ENCODE data around the gene ARID5B.

Gene ARID5B

DNA sequence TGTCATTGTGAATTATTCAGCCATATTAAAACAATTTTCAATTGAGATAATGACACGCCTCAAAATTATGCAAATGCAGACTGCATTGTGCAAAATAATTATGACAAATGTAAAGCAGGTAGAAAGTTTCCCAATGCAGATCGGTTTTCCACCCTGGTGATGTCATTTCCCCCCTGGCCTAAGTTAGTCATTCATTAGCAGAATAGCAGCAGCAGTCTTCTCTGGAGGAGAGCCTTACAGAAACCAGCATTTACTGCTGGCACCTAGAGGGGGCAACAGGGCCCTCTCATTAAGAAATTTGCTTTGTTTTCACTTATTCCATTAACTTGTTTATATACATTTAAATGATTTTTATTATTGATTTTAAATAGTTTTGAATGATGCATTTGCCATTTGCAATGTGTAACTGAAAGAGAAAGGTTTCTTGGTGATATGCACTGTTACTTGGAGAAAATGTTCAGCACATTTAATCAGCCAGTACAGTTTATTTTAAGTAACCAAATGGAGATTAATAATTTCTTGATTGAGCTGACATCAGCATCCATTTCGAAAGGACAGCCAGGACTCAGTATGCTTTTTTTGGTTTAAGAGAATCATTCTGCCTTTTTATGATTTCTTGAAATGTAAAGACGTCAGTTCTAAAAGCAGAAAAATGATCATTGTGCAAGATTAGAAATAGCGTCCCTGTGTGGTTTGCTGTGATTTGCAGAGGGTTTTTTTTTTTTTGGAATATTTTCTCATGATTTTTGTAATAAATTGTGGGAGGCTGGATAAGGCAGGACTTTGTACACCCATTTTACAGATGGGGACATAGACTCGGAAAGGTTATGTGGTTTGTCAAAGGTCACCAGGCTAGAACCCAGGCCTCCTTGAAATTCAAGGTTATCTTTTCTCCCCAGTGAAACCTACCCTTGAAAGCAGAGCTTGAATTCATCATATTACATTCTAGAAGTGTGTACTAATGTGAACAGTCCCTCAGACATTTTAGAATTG, 3.5 kb downstream of the ARID5B start:
- peak; percentile 60 for DNase-seq (ENCODE audit: low spot score)

DNA sequence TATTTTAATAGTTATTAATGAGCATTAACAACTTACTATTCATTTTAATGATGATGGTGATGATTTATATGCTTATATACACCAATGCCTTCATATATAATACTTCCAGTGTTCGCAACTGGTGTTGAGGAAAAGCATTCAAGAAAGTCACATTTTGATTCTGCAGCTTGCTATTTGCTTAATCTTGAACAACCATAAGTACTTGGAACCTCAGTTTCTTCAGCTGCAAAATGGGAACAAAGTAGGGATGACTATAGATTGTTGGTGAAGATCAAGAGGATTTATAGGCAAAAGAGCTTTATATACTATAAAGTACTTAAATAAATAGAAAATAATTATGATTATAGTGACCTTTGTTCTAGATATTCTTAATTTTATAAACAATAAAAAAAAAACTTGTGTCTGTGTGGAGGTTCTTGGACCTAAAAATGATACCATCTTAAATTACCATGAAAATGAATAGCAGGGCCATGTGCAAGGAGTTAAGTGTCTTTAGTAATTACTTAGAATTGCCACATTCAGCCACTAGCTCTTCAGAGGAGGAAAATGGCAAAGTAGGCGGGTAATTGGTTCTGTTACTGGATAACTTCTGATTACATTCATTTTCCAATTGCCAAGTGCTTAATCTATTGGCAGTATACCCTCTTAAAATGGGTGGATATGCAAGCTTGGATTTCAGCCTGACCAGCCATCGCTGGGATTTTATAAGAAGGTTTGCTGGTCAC, 4.5 kb downstream of the ARID5B start:
- no peak for DNase-seq (ENCODE audit: low spot score)

DNA sequence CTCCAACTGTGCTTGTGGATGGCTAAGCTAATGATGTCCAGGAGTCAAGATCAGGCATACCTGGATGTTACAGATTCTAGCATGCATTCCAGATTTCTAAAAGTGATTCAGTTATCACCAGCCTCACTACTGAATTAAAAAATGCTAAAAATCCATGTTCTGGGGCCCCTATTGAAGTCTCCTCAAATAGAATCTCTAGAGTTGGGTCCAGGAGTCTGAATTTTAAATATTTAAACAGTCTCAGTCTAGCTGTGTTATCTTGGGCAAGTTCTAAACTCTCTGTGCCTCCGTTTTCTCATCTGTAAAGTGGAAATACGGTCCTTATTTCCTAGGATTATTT, 5.0 kb downstream of the ARID5B start:
- no peak for DNase-seq (ENCODE audit: low spot score)

DNA sequence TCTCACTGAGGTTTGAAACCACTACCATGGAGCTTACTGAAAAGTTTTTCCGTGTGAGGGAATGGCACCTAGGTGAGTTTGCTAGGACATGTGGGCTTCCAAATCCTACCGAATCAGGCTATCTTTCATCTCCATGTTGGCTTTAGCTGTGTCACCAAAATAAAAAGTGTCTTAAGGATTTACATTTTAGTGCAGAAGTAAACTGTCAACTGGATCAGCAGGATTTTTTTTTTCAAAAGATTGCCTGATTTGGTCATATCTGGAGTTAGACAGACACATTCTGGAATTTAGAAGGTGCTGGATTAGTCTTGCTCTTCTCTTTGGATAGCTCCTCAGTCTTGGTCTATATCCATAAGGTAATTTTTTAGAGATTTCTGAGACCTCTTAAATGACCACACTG, 5.5 kb downstream of the ARID5B start:
- DNase-seq (ENCODE audit: low spot score): no peak

DNA sequence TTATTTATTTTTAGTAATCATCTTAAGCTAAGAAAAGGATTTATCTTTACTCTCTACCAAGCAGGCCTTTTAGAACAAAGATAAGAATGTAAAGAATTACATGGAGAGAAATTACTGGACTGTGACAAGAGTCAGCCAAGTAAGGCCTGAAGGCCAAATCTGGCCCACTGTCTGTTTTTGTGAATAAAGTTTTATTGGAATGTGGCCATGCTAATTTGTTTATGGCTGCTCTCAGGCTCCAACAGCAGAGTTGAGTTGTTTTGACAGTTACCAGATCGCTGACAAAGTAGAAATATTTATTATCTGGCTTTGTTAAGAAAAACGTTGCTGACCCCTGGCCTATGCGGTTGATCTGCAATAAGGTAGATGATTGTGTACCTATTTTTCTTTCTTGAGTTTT, 6.1 kb downstream of the ARID5B start:
- no peak for DNase-seq (ENCODE audit: low spot score)

DNA sequence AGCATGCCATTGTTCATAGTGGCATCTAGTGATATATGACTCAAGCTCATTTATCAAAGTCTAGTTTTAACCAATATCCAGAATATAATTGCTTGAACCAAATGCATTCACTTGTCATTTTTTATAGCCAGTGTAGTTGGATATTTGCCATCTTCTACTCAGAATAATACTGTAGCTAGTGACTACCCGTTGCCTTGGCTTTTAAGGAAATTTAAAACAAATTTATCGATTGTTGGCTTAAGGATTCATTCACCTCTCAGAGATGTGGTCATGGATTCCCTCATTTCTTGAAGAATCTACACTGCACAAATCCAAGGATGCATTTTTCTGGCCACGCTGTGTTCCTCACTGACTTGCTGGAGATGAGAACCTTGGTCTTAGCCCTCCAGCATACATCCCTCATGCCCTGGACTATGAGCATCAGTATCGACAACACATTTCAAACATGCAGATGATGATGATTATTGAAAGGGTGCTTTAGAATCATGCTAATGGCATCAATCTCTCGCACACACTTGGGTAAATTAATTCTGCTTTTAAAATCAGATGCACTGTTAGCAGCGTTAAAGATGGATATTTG, 8.8 kb downstream of the ARID5B start:
- no peak for DNase-seq (ENCODE audit: low spot score)

DNA sequence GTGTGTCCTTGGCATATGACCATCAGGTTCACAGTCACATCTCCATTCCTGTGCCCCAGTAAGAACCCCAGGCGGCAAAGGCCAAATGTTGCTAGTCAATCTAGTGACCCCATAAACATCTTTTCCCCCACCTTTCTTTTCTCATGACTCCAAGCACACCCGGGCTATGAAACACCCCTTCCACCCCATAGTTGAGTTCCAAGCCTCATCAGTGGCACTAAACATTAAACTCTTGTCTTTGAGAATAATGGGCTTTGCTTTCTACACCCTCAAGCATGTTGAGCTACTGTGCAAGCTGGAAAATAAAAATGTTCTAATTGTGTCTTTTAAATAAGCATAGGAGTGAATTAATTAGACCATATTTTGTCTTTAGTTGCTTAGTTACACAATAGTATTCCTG, 9.4 kb downstream of the ARID5B start:
- no peak for DNase-seq (ENCODE audit: low spot score)

DNA sequence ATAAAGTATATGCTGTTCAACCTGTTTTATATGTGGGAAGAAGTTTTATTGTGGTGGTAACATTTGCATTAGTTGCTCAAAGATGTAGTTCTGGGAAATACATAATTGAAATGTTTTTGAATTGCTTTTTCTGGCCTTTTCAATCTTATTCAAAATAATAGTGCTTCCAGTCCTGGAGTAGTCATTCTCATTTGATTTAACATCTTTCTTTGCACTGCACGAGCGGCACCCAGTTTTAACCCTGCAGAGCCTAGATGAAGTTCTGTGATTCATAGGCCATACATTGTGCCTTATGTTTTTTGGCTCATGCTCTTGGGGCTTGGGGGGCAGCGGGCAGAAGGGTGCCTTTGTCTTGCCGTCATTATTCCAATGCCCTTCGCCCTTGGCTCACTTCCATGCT, 9.9 kb downstream of the ARID5B start:
- DNase-seq (ENCODE audit: low spot score): no peak

DNA sequence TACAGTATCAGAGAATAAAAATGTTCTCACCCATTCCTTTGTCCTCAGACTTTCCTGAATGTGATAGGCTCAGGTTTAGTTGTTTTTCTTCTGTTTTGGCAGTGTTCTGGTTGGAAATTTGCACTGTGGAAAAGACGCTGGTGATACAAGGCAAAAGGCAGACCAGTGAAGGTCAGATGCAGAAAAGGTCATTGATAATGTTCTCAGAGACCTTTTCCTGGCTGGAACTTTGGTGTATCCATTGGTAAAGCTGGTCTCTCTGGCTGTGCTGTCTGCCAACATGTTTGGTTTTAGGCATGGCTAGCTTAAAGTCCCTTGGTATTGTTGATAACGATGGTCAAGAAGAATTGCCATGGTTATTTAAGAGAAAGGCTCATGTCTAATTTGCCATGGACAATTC, 11.5 kb downstream of the ARID5B start:
- no peak for DNase-seq (ENCODE audit: low spot score)

DNA sequence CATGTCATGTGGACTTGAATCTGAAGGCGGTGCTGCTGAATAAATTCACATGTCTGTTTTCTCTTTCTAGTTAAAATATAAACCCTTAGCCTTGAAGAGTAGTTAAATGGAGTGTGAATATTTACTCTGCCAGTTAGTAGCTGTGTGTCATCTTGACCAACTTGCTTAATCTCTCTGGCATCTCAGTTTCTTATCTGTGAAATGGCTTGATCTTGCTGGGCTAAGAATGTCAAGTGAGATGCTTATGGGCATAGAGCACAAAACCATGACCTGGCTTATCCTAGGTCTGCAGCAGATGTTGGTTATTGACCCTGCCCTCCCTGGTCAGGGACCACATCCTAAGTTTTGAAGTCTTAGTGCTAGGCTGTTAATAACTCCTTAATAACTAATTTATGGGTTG, 16.6 kb downstream of the ARID5B start:
- no peak for DNase-seq (ENCODE audit: low spot score)

DNA sequence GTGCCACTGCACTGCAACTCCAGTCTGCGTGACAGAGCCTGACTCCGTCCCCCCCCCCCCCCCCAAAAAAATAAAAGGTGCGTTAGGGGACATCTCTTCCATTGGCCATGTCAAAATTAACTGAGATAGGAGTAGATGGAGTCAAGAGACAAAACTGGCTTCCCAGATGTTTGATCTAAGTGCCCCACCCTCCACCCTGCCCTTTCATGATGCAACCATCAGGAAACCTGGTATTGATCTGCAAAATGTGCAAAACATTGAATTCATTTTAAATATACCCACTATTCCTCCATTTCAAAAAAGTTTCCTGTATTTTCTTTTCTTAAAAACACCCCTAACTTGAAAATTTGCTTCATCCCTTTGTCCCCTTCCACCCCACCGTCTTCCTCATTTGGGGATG, 17.5 kb downstream of the ARID5B start:
- no peak for DNase-seq (ENCODE audit: low spot score)

DNA sequence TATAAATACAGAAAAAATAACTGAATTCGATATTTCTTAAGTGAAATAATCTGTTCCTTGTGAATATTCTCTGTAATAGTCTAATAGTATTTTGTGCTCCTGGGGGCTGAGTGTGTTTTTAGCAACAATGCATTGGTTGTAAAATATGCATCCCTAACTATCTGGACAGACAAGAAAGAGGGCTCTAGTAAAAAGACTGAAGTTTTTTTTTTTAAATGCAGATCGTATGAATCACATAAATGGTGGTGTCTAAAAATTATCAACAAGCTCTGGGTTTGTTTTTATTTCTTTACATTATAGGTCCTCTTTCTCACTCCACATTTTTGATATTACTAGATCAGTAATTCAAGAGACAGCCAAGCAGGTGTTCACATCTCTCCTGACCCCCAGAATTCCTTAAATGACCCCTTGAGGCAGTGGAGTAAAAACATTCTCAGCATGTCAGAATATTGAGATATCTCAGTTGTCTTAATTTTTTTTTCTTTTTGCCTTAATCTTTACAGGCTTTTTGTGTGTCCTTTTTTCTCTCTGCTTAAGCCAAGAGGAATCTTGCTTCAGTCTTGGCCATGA, 18.2 kb downstream of the ARID5B start:
- no peak for DNase-seq (ENCODE audit: low spot score)

DNA sequence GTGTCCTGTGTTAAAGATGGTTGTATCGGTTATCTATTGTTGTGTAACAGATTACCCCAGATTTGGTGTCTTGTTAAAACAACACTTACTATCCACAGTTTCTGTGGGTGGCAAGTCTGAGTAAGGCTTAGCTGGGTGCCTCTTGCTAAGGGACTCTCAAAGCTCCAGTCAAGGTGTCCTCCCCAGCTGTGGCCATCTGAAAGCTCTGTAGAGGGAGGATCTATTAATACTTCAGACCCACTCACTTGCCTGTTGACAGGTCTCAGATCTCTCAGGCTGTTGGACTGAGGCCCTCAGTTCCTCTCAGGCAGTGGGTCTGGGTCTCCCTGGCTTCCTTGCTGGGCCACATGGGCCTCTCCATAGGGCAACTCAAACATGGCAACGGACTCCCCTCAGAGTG, 19.6 kb downstream of the ARID5B start:
- no peak for DNase-seq (ENCODE audit: low spot score)

DNA sequence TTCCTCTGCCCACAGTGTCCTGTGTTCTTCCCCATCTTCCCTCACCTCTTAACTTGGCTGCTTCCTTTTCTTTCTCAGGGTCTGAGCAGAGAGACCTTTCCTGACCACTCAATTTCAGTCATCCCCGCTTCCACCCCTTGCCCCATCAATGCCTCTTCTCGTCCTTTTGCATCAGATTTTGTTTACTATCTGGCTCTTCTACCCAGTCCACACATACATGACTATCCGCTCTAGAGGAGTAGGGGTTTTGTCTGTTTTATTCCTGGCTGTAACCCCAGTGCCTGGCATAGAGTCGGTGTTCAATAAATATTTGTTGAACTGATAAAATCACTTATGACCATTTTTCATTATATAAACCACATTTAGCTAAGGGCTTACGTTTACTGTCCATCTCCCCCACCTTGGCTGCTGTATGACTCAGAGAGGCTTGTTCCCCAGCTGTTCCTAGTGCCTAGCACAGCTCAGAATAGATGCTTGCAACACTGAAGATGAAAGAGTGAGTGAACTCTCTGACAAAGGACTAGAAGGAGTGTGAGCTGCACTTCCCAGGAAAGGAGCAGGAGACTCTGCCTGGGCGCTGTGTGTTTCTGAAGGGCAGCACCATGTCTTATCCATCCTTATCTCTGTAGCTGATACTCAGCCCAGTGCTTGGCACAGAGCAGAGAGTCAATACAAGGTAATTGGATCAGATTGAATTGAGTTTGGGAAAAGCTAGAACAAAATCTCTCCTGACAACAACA, 21.9 kb downstream of the ARID5B start:
- no peak for DNase-seq (ENCODE audit: low spot score)

DNA sequence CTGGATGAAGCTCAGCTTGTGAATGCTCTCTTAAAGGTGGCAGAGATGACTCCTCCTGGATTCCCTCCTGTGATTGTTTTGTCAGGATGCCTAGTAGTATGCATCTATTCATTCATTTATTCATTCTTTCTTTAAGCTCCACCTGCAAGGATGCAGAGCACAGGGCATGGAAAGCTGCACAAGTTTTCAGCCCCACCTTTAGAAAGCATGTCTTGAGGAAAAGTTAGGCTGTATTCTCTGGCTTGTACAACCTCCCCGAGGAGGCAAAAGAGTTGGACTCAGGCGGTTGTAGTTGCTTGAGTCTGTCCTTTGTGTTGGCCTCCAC, 22.4 kb downstream of the ARID5B start:
- DNase-seq (ENCODE audit: low spot score): no peak

DNA sequence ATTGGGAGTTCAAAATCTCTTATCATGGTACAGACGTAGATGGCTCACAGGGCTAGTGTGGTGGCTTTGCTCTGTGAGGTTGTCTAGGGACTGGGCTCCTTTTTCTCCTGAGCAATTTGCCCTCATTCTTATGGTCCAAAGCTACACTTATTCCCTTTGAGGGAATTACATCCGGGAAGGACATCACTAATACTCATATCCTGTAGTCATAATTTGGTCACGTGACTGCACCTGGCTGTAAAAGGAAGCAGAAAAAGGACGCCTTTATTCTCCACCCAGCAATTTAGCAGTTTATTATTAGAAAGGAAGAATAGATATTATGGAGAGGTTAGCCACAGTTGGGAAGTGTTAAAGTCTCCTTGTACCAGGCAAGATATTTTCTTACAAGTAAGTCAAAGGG, 28.1 kb downstream of the ARID5B start:
- no peak for DNase-seq (ENCODE audit: low spot score)

DNA sequence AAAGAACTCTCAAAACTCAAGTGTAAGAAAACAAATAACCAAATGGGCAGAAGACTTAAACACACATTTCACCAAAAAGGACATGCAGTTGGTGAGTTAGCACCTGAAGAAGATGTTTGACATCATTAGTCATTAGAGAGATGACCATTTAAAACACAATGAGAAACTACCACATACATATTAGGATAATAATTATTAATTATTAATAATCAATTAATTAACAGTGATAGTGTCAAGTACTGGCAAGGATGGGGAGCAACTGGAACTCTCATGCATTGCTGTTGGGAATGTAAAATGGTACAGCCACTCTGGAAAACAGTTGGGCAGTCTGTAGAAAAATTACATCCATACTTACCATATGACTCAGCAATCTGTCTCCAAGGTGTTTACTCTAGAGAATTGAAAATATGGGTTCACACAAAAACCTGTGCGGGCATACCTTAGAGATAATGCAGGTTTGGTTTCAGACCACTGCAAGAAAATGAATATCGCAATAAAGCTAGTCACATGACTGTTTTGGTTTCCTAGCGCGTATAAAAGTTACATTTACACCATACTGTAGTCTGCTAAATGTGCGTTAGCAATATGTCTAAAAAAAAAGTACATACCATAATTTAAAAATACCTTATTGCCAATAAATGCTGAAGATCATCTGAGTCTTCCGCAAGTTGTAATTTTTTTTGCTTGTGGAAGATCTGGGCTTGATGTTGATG, 30.3 kb downstream of the ARID5B start:
- DNase-seq (ENCODE audit: low spot score): no peak

DNA sequence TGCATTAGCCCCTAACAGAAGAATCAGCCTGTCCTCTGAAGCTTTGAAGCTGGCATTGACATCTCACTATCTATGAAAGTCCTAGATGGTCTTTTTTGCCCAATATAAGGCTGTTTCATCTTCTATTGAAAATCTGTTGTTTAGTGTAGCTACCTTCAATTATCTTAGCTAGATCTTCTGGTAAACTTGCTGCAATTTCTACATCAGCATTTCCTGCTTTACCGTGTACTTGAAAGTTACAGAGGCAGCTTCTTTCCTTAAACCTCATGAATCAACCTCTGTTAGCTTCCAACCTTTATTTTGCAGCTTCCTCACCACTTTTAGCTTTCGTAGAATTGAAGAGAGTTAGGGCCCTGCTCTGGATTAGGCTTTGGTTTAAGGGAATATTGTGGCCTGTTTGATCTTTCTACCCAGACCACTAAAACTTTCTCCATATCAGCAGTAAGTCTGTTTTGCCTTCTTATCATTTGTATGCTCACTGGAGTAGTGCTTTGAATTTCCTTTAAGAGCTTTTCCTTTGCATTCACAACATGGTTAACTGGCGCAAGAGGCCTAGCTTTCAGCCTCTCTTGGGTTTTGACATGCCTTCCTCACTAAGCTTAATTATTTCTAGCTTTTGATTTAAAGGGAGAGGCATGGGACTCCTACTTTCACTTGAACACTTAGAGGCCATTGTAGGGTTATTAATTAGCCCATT, 32.5 kb downstream of the ARID5B start:
- no peak for DNase-seq (ENCODE audit: low spot score)

DNA sequence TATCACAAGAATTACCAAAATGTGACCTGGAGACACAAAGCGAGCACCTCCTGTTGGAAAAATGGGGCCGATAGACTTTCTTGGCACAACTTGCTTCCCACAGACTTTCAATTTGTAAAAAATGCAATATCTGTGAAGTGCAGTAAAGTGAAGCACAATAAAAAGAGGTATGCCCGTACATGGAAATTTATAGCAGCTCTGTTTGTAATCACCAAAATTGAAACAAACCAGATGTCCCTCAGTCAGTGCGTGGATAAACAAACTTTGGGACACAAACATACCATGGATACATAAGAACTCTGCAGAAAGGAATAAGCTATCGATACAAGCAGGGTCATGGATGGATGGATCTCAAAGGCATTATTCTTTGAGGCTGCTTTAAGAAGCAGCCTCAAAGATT, 33.6 kb downstream of the ARID5B start:
- no peak for DNase-seq (ENCODE audit: low spot score)

DNA sequence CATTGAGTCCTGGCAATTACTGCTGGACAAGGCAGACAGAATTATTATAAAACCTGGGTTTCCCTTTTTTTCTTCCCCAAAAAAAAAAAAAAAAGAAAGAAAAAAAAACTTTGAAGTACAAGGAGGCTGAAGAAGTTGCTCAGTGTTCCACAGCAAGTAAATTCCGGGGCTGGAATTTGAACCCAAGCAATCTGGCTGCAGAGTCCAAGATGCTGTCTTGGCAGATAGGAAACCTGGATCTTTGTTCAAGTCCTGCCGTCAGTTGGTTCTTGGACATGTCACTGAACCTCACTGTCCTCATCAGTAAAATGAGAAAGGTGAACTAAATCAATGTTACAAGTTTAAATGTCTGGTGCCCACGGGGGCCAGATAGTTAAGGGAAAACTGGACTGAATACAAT, 35.3 kb downstream of the ARID5B start:
- DNase-seq (ENCODE audit: low spot score): no peak
